Astrocyte (in vitro differentiated cells and primary cell): ENCODE results near the gene TFF2. TPM values are rescaled to one million over a fixed set of nuclear protein-coding genes. Genes with fewer than 3 reads are reported as not detected.

Source experiments
- DNase-seq: peaks from one replicate; pipeline ENCODE4 v3.0.0-alpha.2; 2010; ENCODE audit warnings: low read depth
- FAIRE-seq: peaks from 2 replicates; lab custom pipeline; 2011; peaks lifted over from hg19 to GRCh38; lab: Jason Lieb, UNC
- H2AFZ ChIP-seq: 2 replicates; pipeline ENCODE4 v1.6.0; 2012; ENCODE audit warnings: low read depth, low read length, inconsistent platforms
- H3K27ac ChIP-seq: 2 replicates; pipeline ENCODE4 v1.5.1; 2011; ENCODE audit warnings: low read depth, low read length, inconsistent platforms
- H3K27me3 ChIP-seq: 2 replicates; pipeline ENCODE4 v1.6.0; 2011; ENCODE audit warnings: low read length, inconsistent platforms; ENCODE audit not compliant: insufficient read depth
- H3K36me3 ChIP-seq: 2 replicates; pipeline ENCODE4 v1.5.1; 2011; ENCODE audit warnings: low read length, inconsistent platforms; ENCODE audit not compliant: insufficient read depth
- H3K4me1 ChIP-seq: 2 replicates; pipeline ENCODE4 v1.5.1; 2011; ENCODE audit warnings: low read length, inconsistent platforms; ENCODE audit not compliant: insufficient read depth
- H3K4me2 ChIP-seq: 2 replicates; pipeline ENCODE4 v1.6.0; 2012; ENCODE audit warnings: low read length, inconsistent platforms
- H3K4me3 ChIP-seq: 2 replicates; pipeline ENCODE4 v1.5.1; 2011; ENCODE audit warnings: low read depth, mild to moderate bottlenecking, low read length, inconsistent platforms; ENCODE audit not compliant: insufficient read depth
- H3K79me2 ChIP-seq: 2 replicates; pipeline ENCODE4 v1.6.0; 2012; ENCODE audit warnings: mild to moderate bottlenecking, low read length, inconsistent platforms; ENCODE audit not compliant: insufficient read depth
- H3K9ac ChIP-seq: 2 replicates; pipeline ENCODE4 v1.6.0; 2012; ENCODE audit warnings: mild to moderate bottlenecking, low read length, inconsistent platforms
- H3K9me3 ChIP-seq: 2 replicates; pipeline ENCODE4 v1.5.1; 2012; ENCODE audit warnings: low read depth, mild to moderate bottlenecking, low read length, inconsistent platforms; ENCODE audit not compliant: insufficient read depth
- H4K20me1 ChIP-seq: 2 replicates; pipeline ENCODE4 v1.6.0; 2012; ENCODE audit warnings: low read length, inconsistent platforms; ENCODE audit not compliant: insufficient read depth
- H3K27ac Mint-ChIP-seq: one replicate; pipeline ENCODE4 v1.8.0; 2021; ENCODE audit warnings: mild to moderate bottlenecking, mixed read lengths; ENCODE audit not compliant: unreplicated experiment
- H3K27me3 Mint-ChIP-seq: one replicate; pipeline ENCODE4 v1.8.0; 2021; ENCODE audit warnings: low read depth, mixed read lengths; ENCODE audit not compliant: unreplicated experiment
- H3K36me3 Mint-ChIP-seq: one replicate; pipeline ENCODE4 v1.8.0; 2021; ENCODE audit warnings: low read depth, mixed read lengths; ENCODE audit not compliant: unreplicated experiment
- H3K4me1 Mint-ChIP-seq: one replicate; pipeline ENCODE4 v1.8.0; 2021; ENCODE audit warnings: low read depth, mixed read lengths; ENCODE audit not compliant: unreplicated experiment
- H3K4me3 Mint-ChIP-seq: one replicate; pipeline ENCODE4 v1.8.0; 2021; ENCODE audit warnings: mild to moderate bottlenecking, moderate library complexity, mixed read lengths; ENCODE audit not compliant: unreplicated experiment
- H3K9me3 Mint-ChIP-seq: one replicate; pipeline ENCODE4 v1.8.0; 2021; ENCODE audit warnings: mild to moderate bottlenecking, mixed read lengths; ENCODE audit not compliant: unreplicated experiment
- EZH2 ChIP-seq: IDR thresholded peaks from 2 replicates; pipeline ENCODE4 v1.6.1; 2012; ENCODE audit warnings: mild to moderate bottlenecking, low read length, inconsistent platforms; ENCODE audit not compliant: insufficient read depth
- total RNA-seq: library from RNA; stranded (reverse); gene quantifications from 2 replicates; pipeline ENCODE4 v1.2.1, GENCODE V29; 2021
- TF ChIP-seq, protein P1 (sequence below): IDR thresholded peaks from 2 replicates; pipeline ENCODE4 v1.5.1; 2011; ENCODE audit warnings: low read depth, mild to moderate bottlenecking, inconsistent platforms, low read length, moderate library complexity; ENCODE audit not compliant: insufficient read depth

Gene TFF2
- total RNA-seq, 1 donor from 2014 or later = not detected

DNA sequence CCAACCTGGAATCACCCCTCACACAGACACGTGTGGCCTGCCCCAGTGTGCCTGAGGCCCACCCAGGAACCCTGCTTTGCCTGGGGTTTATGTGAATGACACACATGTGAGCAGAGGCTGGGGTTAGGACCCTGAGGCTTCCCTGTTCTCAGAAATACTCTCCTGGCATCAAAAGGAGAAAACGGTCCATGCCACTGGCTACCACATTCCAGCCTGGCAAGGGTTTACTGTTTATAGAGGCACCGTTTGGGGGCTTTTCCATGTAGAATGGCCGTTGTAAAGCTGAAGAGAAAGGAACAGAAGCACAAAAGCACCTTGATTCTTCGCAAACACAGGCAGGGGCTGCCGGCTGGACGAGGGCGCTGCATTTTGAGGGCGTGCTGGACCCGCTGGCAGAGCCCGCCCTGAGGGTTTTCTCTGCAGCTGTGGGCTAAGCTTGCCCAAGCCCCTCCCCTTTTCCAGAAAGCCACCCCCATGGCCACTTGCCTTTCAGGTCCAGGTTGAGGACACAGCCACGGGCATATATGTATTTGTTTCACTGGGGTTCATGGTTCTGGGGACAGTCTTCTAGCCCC lies 48.6 kb downstream of the TFF2 start:
- no peak overlapping the region for H3K27ac Mint-ChIP-seq

DNA sequence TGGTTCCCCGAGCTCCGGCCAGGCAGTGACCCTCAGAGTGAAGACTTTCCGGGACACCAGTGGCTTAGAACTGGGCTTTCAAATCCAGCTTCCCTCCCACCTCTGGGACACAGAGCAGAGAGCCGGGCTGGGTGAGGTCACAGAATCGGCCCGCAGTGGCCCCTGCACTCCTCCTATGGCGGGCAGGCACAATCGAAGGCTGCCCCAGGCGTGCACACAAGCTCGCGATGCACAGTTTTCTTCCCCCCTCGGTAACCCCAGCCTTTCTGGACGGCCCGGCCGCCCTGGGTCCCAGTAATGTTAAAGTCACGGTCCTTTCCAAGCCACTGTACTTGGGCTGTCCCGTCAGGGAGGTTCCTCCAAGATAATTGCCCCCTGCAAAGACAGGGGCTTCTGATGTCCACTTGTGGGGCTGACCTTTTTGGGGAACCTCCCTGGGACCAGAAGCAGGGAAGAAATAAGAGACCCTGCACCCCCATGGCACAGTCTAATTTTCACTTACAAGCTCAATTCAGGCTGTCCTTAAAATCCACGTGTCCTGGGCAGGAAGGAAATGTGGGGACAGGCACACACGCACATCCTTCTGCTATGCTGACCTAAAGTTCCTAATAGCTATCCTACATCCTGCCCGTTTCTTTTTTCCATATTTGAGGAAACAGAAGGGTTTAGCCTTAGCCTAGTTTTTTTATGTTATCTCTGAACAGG lies 49.3 kb downstream of the TFF2 start:
- H3K27me3 Mint-ChIP-seq = peaks cover 52% of the 10 kb centered on the region
- H3K9me3 Mint-ChIP-seq = peaks cover 2% of the 10 kb centered on the region

More for the DNA sequence above, 48.6 kb downstream of the TFF2 start:
- Mint-ChIP-seq H3K9me3 (peaks cover 1% of the 10 kb centered on the region), H3K4me3 (no peak overlapping the region), H3K36me3 (no peaks in the 10 kb centered on the region), H3K4me1 (no peaks in the 10 kb centered on the region), H3K27me3 (peaks cover 52% of the 10 kb centered on the region)
- Histone ChIP-seq H3K27me3 (peaks cover 9% of the 10 kb centered on the region), H2AFZ (no peak overlapping the region), H3K79me2 (no peaks in the 10 kb centered on the region), H4K20me1 (no peaks in the 10 kb centered on the region), H3K36me3 (no peaks in the 10 kb centered on the region), H3K4me2 (no peak overlapping the region), H3K9me3 (no peaks in the 10 kb centered on the region), H3K4me1 (no peaks in the 10 kb centered on the region), H3K27ac (no peak overlapping the region), H3K4me3 (no peak overlapping the region), H3K9ac (no peak overlapping the region)
- no peak for FAIRE-seq
- no peak for TF ChIP-seq EZH2
- TF ChIP-seq, protein P1, sequence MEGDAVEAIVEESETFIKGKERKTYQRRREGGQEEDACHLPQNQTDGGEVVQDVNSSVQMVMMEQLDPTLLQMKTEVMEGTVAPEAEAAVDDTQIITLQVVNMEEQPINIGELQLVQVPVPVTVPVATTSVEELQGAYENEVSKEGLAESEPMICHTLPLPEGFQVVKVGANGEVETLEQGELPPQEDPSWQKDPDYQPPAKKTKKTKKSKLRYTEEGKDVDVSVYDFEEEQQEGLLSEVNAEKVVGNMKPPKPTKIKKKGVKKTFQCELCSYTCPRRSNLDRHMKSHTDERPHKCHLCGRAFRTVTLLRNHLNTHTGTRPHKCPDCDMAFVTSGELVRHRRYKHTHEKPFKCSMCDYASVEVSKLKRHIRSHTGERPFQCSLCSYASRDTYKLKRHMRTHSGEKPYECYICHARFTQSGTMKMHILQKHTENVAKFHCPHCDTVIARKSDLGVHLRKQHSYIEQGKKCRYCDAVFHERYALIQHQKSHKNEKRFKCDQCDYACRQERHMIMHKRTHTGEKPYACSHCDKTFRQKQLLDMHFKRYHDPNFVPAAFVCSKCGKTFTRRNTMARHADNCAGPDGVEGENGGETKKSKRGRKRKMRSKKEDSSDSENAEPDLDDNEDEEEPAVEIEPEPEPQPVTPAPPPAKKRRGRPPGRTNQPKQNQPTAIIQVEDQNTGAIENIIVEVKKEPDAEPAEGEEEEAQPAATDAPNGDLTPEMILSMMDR = no peak
- no peak for DNase-seq

More for the DNA sequence above, 49.3 kb downstream of the TFF2 start:
- no peaks in the 10 kb centered on the region for H3K4me1 Mint-ChIP-seq
- H3K9ac ChIP-seq = no peak overlapping the region
- H3K27ac Mint-ChIP-seq = no peak overlapping the region
- no peaks in the 10 kb centered on the region for H3K36me3 Mint-ChIP-seq
- no peak overlapping the region for H3K27ac ChIP-seq
- no peak overlapping the region for H3K4me2 ChIP-seq
- DNase-seq (no peak), FAIRE-seq (no peak)
- H3K4me1 ChIP-seq = no peaks in the 10 kb centered on the region
- no peaks in the 10 kb centered on the region for H3K36me3 ChIP-seq
- no peak overlapping the region for H2AFZ ChIP-seq
- H3K79me2 ChIP-seq = no peaks in the 10 kb centered on the region
- no peak overlapping the region for H3K4me3 ChIP-seq
- no peaks in the 10 kb centered on the region for H4K20me1 ChIP-seq
- H3K4me3 Mint-ChIP-seq = no peak overlapping the region
- peaks cover 8% of the 10 kb centered on the region for H3K27me3 ChIP-seq
- no peaks in the 10 kb centered on the region for H3K9me3 ChIP-seq
- TF ChIP-seq, protein P1 = no peak
